HAP-1 (cell line): ENCODE measurements around the gene KCNE2.

Experiments used
- DNase-seq, 2 experiments: peaks; one replicate each; pipeline ENCODE4 v3.0.0-alpha.2; 2016 to 2020; ENCODE audit warnings: low spot score in 2 of 2
- H3K27me3 ChIP-seq: fragments of 250-450 bp; sonication (Bioruptor Pico); 2 replicates; pipeline ENCODE4 v1.5.1; 2020; ENCODE audit warnings: low read depth, mild to moderate bottlenecking, moderate library complexity
- H3K36me3 ChIP-seq: fragments of 250-450 bp; sonication (Bioruptor Pico); replicated peaks from 2 replicates; pipeline ENCODE4 v1.5.1; 2020; ENCODE audit warnings: mild to moderate bottlenecking
- H3K4me1 ChIP-seq: fragments of 250-450 bp; sonication (Bioruptor Pico); 2 replicates; pipeline ENCODE4 v1.5.1; 2020; ENCODE audit warnings: mild to moderate bottlenecking
- H3K4me3 ChIP-seq: fragments of 250-450 bp; sonication (Bioruptor Pico); 2 replicates; pipeline ENCODE4 v1.5.1; 2020; ENCODE audit warnings: mild to moderate bottlenecking, moderate library complexity
- H3K9me3 ChIP-seq: fragments of 250-450 bp; sonication (Bioruptor Pico); 2 replicates; pipeline ENCODE4 v1.5.1; 2020; ENCODE audit warnings: mild to moderate bottlenecking, moderate library complexity
- in situ Hi-C: fragments of 300-500 bp; cut with MboI; formaldehyde crosslinking; loops from 3 replicates; pipeline ENCODE4 v1.14.3; 2020; ENCODE audit warnings: low sequenced_read_pairs, inconsistent platforms, mixed read lengths

Gene KCNE2, protein sequence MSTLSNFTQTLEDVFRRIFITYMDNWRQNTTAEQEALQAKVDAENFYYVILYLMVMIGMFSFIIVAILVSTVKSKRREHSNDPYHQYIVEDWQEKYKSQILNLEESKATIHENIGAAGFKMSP

DNA sequence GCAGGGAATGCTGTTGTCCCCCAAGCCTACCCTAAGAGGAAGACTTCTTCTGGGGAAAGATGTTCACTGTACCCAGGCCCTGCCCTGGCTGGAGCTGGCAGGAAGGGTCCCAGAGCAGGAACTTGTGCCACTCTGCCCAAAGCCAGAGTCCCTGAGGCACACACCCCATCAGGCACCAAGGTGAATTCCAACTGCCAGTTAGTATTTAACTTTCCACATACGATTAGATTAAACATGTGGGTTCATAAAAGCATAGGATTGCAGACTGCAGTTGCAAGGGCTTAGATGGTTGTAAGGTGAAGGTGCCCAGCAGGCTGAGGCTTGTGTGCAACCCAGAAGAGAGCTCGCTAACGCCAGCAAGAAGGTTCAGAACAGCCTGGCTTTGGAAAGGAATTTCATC, at the start of gene KCNE2:
KCNE2 (plus strand) TSS at position 274 of the 400 bp plus-strand sequence. CDS start 6,473 bp downstream, outside the sequence.
- DNase-seq = peak in 1 of 2 experiments; percentile 4
- Histone ChIP-seq H3K4me1 (peaks cover 8% of the 10 kb centered on the region), H3K36me3 (no peaks in the 10 kb centered on the region), H3K9me3 (no peaks in the 10 kb centered on the region), H3K27me3 (0 out of 2 replicates have a peak, but pooled peaks cover 3% of the 10 kb centered on the region), H3K4me3 (no peak within 1 kb of the TSS)
- in situ Hi-C loops = no loop called here

DNA sequence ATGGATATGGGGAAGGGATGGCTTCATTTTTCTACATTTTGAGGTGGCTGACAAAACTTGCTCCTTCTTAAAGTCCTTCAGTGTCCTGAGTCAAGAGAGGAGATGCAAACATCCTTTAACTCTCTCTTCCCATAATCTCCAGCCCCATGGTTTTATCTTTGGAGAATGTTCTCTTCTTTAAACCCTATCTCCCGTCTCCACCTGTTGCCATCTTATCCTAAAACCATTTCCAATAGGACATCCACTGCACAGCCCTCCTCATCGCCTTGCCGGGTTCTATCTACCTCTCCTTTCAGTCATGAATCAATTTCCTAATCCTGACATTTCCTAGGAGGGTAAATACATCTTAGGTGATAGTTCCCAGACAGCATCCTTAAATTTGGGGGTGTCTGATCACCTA, 44.2 kb upstream of the KCNE2 start:
- Histone ChIP-seq H3K4me1 (peaks cover 1% of the 10 kb centered on the region), H3K4me3 (no peak overlapping the region), H3K36me3 (no peaks in the 10 kb centered on the region), H3K27me3 (peaks cover 35% of the 10 kb centered on the region), H3K9me3 (no peaks in the 10 kb centered on the region; the same call in 1 of the 2 replicates)
- in situ Hi-C loops = no loop called here
- DNase-seq = no peak

DNA sequence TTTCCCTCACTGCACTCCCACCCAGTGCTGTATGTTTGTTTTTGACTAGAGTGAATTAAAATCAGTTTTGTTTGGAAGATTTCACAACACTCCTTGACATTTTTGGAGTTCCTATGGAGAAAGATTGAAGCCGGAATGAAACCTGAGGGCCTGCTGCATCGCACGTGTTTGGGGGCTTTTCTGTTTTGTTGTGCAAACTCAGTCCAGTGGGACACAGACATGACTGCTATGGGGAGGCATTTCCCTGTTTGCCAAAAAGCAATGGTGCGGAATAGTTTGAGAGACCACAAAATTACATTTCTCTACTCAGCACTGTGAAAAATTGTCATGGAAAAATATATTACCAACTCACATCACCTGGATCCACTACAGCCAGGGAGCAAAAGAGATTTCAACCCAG, 43.8 kb upstream of the KCNE2 start:
- in situ Hi-C loops = no loop called here
- H3K4me1 ChIP-seq = no peaks in the 10 kb centered on the region
- DNase-seq = no peak
- H3K27me3 ChIP-seq = peaks cover 36% of the 10 kb centered on the region
- H3K36me3 ChIP-seq = no peaks in the 10 kb centered on the region
- H3K9me3 ChIP-seq = no peaks in the 10 kb centered on the region; the same call in 1 of the 2 replicates
- H3K4me3 ChIP-seq = no peak overlapping the region

DNA sequence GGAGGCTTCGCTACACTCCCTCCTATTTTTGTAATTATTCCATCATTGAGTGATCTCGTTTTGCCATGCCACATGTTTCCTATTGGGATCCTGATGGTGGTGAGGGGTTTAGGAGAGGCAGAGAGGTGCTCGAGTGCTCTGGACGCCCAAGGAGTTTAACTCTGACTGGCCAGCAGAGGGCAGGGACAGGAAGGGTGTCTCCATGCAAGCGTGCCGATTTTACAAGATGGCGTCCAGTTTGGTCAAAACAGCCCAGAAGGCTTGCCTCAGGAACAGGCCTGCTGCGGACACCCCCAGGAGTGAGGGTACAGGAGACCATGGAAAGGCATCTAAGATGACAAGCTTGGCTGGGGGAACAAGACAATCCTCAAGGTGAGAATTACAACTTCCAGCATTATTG, 33.8 kb upstream of the KCNE2 start:
- H3K4me3 ChIP-seq = no peak overlapping the region
- in situ Hi-C loops = no loop called here
- H3K27me3 ChIP-seq = no peaks in the 10 kb centered on the region
- DNase-seq = no peak
- no peaks in the 10 kb centered on the region for H3K36me3 ChIP-seq
- no peaks in the 10 kb centered on the region for H3K4me1 ChIP-seq
- H3K9me3 ChIP-seq = no peaks in the 10 kb centered on the region; the same call in 1 of the 2 replicates

DNA sequence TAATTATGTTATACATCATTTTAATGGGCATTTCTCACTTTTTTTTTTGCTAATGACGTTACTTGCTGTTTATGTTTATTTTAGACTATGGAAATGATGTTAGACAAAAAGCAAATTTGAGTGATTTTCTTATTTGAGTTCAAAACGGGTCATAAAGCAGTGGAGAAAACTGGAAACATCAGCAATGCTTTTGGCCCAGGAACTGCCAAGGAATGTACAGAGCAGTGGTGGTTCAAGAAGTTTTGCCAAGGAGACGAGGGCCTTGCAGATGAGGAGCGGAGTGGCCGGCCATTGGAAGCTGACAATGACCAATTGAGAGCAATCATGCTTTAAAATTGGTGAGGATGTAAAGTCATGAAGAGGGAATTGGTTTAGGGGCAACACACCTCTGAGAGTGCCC, 32.1 kb upstream of the KCNE2 start:
- H3K27me3 ChIP-seq = no peaks in the 10 kb centered on the region
- no peaks in the 10 kb centered on the region for H3K4me1 ChIP-seq
- DNase-seq = no peak
- no peak overlapping the region for H3K4me3 ChIP-seq
- no peaks in the 10 kb centered on the region; the same call in 1 of the 2 replicates for H3K9me3 ChIP-seq
- no peaks in the 10 kb centered on the region for H3K36me3 ChIP-seq
- in situ Hi-C loops = no loop called here

DNA sequence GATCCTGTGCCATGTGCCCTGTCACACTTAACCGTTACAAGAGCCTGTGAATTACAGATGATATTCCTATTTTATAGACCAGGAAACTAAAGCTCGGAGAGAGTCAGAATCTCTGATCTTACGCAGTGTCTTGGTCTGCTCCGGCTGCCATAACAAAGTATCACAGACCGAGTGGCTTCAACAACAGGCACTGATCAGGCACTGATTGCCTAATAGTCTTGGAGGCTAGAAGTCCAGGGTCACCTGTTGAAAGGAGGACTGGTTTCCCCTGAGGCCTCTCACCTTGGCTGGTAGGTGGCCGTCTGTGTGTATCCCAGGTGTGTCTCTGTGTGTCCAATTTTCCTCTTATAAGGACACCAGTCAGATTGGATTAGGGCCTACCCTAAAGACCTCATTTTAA, 31.5 kb upstream of the KCNE2 start:
- no peaks in the 10 kb centered on the region for H3K4me1 ChIP-seq
- H3K27me3 ChIP-seq = no peaks in the 10 kb centered on the region
- in situ Hi-C loops = no loop called here
- no peaks in the 10 kb centered on the region; the same call in 1 of the 2 replicates for H3K9me3 ChIP-seq
- DNase-seq = no peak
- H3K36me3 ChIP-seq = no peaks in the 10 kb centered on the region
- no peak overlapping the region for H3K4me3 ChIP-seq

DNA sequence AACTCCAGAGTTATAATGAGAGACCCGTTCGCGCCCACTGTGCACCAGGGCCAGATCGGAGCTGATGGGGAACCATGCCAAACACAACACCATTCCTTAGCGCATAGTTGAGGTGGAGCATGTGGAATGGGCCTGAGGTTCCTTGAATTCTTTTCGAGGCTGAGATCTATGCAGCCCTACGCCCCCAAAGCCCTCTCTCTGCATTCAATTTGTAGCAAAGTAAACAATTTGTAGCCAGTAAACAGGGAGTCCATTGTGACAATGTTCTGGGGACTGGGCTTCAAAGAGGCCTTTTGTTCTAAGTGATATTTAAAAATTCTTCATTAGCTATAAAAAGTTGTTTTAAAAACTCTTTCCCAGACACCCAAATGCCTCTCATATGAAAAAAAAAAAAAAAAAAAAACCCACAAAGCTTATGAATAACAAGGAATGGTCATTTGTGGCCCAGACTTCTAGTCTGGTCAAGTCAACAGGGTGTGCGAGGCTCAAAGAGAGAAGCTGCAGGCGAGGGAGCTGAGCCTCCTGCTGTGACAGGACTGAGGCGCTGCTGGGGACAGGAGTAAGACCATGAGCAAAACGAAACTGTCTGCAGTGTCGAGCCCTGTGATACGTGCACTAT, 30.6 kb upstream of the KCNE2 start:
- DNase-seq = no peak
- in situ Hi-C loops = no loop called here
- H3K36me3 ChIP-seq = no peaks in the 10 kb centered on the region
- H3K4me1 ChIP-seq = no peaks in the 10 kb centered on the region
- H3K9me3 ChIP-seq = no peaks in the 10 kb centered on the region; the same call in 1 of the 2 replicates
- H3K4me3 ChIP-seq = no peak overlapping the region
- no peaks in the 10 kb centered on the region for H3K27me3 ChIP-seq

DNA sequence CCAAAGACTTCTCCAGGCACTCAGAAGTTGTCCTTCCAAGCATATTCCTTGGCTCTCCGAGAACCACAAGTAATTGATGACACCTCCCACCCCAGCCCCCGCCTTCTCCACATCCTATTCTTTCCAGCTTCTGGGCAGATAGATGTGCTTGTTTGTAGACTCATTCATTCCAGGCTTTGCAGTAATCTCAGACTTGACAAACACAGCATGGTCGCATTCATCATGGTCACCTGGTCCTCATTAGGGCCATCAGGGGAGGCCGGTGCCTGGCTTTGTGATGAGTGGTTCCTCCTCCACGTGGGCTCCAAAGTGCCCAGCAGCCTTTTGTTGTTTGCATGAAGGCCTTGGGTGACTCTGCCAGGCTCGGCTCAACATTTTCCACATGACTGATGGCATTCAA, 28.5 kb upstream of the KCNE2 start:
- in situ Hi-C loops = no loop called here
- Histone ChIP-seq H3K27me3 (no peaks in the 10 kb centered on the region), H3K9me3 (no peaks in the 10 kb centered on the region), H3K36me3 (no peaks in the 10 kb centered on the region), H3K4me1 (no peaks in the 10 kb centered on the region), H3K4me3 (no peak overlapping the region)
- DNase-seq = no peak

DNA sequence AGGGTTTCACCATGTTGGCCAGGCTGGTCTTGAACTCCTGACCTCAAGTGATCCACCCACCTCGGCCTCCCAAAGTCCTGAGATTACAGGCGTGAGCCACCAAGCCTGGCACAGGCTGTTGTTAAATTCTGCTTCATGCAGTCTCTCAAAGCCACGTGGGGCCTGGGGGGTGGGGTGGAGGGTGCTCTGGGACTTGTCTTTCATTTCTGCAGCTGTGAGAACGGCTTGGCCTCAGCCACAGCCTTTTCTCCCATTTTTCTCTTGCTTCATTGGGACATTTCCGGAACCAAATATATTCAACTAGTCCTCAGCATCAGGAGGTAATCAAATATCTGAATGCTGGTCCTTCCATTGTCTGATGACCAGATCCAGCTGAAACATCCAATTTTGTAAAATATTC, 27.6 kb upstream of the KCNE2 start:
- no peak for DNase-seq

DNA sequence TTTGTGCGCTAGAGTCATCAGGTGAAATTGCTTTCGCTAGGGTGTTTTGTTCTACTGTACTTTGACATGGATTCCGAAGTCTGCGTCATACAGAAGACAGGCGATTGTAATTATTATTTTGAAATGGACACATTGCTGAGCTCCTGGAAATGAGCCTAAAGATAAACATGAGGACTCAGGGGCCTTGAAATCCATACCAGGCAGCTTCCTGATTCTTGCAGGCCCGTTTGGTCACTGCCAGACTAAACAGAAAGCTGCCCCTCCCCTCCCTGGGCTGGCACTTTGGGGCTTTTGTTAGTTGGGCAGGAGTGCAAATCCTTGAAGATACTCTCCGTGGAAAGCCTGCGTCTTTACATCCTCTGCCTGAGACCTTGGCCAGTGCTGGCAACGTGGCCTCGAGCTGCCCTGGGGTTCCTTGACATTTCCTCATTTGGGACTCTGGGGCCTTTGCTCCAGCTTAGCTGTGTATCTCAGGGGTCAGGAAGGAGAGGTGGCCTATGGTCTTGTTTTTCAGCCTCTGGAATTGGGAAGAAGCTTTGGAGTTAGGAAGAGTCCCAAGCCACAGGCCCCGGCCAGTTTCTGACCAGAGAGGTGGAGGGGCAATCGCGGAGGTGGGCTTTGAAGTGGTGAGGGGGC, 26.9 kb upstream of the KCNE2 start:
- DNase-seq = no peak
- Histone ChIP-seq H3K9me3 (no peaks in the 10 kb centered on the region), H3K4me3 (no peak overlapping the region), H3K27me3 (no peaks in the 10 kb centered on the region), H3K4me1 (no peaks in the 10 kb centered on the region), H3K36me3 (no peaks in the 10 kb centered on the region)
- in situ Hi-C loops = no loop called here

More for the DNA sequence above, 27.6 kb upstream of the KCNE2 start:
- in situ Hi-C loops = no loop called here
- H3K27me3 ChIP-seq = no peaks in the 10 kb centered on the region
- no peak overlapping the region for H3K4me3 ChIP-seq
- no peaks in the 10 kb centered on the region for H3K36me3 ChIP-seq
- no peaks in the 10 kb centered on the region for H3K9me3 ChIP-seq
- H3K4me1 ChIP-seq = no peaks in the 10 kb centered on the region

DNA sequence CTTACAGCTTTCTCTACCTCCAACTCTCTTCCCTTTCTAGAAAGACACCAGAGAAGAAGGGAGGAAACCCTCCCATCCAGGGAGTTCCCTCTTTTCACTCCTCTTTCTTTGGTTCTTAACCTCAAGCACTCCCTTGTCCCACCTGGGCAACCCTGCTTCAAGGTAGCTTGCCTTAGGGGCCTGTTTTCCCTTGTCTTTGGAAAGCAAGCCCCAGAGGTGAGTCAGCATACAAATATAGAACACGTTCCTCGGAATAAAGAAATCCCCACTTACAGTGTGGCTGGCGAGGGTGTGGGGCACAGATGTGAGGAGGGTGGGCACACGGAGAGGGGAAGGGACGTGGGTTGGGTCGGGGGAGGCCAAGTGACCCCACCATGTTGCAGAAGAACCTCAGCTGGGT, 26.1 kb upstream of the KCNE2 start:
- Histone ChIP-seq H3K4me1 (no peaks in the 10 kb centered on the region), H3K9me3 (no peaks in the 10 kb centered on the region), H3K36me3 (no peaks in the 10 kb centered on the region), H3K27me3 (no peaks in the 10 kb centered on the region), H3K4me3 (no peak overlapping the region)
- no peak for DNase-seq
- in situ Hi-C loops = no loop called here

DNA sequence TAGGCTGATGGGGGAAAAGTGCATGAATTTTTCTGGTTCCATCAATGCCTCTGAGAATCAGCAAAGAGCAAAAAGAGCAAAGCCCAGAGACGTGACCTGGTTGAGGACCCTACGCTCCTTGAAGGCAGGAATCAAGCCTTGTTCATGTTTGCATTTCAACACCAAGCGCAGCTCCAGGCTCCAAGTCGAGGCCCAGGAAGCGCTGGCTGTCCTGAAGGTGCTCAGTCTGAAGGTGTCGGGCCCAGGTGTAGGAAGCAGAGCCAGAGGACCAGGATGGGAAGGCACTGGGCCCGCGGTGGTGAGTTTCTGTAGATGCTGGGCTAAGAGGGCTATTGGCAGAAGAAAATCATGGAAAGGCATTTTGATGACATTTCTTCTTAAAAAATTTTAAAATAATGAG, 25.6 kb upstream of the KCNE2 start:
- Histone ChIP-seq H3K27me3 (no peaks in the 10 kb centered on the region), H3K9me3 (no peaks in the 10 kb centered on the region), H3K4me1 (no peaks in the 10 kb centered on the region), H3K36me3 (no peaks in the 10 kb centered on the region), H3K4me3 (no peak overlapping the region)
- in situ Hi-C loops = no loop called here
- DNase-seq = no peak

DNA sequence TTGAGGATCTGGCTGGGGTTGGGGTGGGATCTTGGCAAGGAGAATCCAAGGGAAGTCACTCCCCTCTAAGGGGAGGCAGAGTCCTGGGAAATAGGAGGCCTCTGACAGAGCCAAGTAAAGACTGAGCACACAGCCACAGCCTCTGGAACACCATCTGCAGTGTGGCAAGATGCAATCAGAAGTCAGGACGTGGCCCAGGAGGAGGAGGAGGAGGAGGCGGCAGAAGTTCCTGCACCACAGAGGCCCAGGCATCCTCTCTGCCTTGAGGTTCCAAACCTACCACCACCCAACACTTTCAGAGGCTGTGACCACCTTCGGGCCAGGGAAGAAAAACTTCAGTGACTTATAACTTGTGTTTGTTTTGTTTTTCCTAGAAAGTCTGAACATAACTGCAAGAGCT, 23.7 kb upstream of the KCNE2 start:
- no peaks in the 10 kb centered on the region for H3K9me3 ChIP-seq
- H3K36me3 ChIP-seq = no peaks in the 10 kb centered on the region
- no peak overlapping the region for H3K4me3 ChIP-seq
- H3K4me1 ChIP-seq = no peaks in the 10 kb centered on the region
- H3K27me3 ChIP-seq = no peaks in the 10 kb centered on the region
- DNase-seq = no peak
- in situ Hi-C loops = no loop called here

DNA sequence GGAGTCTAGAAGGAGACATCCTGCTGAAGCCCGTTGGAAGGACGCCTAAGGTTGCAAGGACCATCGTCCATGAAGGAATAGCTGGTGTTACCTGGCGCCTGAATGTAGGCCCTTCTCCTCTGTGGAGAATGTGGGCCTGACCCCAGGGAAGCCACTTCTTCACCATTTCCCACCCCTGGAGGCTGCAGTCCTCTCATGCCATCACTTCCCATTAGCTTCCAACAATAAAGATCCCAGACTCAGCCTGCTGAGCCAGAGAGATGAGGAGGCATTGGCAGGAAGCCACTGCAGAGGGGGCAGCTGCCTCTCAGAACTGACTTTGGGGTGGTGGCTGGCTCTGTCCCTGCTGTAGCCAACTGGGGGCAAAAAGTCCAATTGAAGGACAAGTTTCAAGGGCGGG, 21.3 kb upstream of the KCNE2 start:
- Histone ChIP-seq H3K27me3 (no peaks in the 10 kb centered on the region), H3K4me3 (no peak overlapping the region), H3K4me1 (peaks cover under 1% of the 10 kb centered on the region), H3K36me3 (no peaks in the 10 kb centered on the region), H3K9me3 (no peaks in the 10 kb centered on the region)
- in situ Hi-C loops = no loop called here
- no peak for DNase-seq
